NT2/D1 (cell line): ENCODE data around the gene POLRMT.

Source experiments
- YY1 ChIP-seq: IDR thresholded peaks from 2 replicates; pipeline ENCODE4 v1.6.1; 2011; ENCODE audit not compliant: insufficient read length, insufficient read depth
- ZNF274 ChIP-seq: IDR thresholded peaks from 2 replicates; pipeline ENCODE4 v1.6.1; 2011; ENCODE audit warnings: mild to moderate bottlenecking, low read depth, low read length

DNA sequence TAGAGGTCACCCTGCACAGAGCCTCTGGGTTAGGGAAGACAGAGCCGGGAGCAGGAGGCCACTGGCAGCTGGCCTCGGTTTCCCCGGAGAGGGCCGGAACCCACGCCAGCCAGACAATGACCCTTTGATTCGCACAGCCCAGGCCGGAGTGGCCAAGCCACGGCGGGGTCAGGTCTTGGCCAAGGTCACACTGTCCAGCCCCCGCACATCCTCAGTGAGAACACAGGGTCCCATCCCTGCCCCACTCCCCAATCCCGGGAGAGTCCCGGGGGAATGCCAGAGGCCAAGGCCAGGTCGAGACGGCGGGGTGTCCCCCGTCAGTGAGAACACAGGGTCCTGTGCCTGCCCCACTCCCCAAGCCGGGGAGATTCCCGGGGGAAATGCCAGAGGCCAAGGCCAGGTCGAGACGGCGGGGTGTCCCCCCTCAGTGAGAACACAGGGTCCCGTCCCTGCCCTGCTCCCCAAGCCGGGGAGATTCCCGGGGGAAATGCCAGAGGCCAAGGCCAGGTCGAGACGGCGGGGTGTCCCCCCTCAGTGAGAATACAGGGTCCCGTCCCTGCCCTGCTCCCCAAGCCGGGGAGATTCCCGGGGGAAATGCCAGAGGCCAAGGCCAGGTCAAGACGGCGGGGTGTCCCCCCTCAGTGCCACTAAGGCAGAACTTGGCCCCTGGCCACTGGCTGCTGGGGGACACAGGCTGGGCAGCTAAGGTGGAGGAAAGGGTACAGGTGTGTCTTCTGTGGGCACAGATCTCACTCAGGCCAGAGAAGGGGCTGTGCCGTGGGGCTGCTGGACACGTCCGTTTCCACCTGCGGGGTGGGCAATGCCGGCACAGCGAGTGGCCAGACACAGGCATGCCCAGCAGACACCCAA lies 41.2 kb upstream of the POLRMT start:
- TF ChIP-seq ZNF274 (no peak), YY1 (no peak)
